ENCODE results near the gene DPYSL5.

The DPYSL5 gene

DNA sequence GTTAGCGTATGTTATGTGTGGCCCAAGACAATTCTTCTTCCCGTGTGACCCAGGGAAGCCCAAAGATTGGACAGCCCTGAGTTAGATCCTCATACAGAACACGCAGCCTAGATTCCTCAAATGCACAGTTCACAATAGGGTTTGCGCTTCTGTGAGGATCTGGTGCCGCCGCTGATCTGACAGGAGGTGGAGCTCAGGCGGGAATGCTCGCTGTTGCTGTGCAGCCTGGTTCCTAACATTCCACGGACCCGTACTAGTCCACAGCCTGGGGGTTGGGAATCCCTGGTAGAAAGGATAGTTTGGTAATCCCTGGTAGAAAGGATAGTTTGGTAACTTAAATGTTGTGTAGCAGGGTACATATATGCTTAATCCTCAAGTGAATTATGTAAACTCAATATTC is 149.5 kb downstream of the DPYSL5 start:
- DNase-seq (ENCODE audit: insufficient read length): no peak
- FAIRE-seq: no peak
- no peak for TF ChIP-seq POLR2A (IDR thresholded peaks at IDR 0.05; ENCODE audit: low read depth, low read length)
- no peak for TF ChIP-seq TAF1 (IDR thresholded peaks at IDR 0.05; ENCODE audit: borderline replicate concordance, low read depth, low read length)
- TF ChIP-seq POLR2AphosphoS5 (IDR thresholded peaks at IDR 0.05; ENCODE audit: low read depth, low read length): no peak

DNA sequence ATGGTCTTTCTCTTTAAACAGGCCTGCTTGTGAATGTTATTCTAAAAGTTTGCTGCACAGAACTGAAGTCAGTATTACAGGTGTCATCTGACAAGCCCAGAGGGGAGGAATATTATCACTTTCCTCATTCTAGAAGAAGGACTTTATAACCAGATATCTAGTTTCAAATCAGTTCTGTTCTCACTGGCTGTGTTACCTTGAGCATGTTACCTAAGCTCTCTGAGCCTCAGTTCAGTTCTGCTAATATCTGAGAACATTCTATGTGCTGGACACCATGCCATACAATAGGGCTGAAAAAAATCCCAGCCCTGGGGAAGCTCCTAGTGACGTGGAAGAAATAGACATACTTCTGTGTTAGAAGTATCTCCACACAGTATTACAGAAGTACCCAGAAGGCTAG is 150.4 kb downstream of the DPYSL5 start:
- FAIRE-seq (no peak), DNase-seq (ENCODE audit: insufficient read length) (no peak)
- no peak for TF ChIP-seq POLR2A (IDR thresholded peaks at IDR 0.05; ENCODE audit: low read depth, low read length)
- no peak for TF ChIP-seq TAF1 (IDR thresholded peaks at IDR 0.05; ENCODE audit: borderline replicate concordance, low read depth, low read length)
- TF ChIP-seq POLR2AphosphoS5 (IDR thresholded peaks at IDR 0.05; ENCODE audit: low read depth, low read length): no peak
